K562 (cell line): ENCODE measurements around the gene ADAM19.

Source experiments
- C11orf30 ChIP-seq: fragments of 450-650 bp; IDR thresholded peaks from 2 replicates; pipeline ENCODE4 v1.6.1; 2016; ENCODE audit warnings: low read depth, mild to moderate bottlenecking
- CHD2 ChIP-seq: IDR thresholded peaks from 2 replicates; pipeline ENCODE4 v1.6.1; 2011; ENCODE audit warnings: low read depth, low read length
- FOXM1 ChIP-seq, 2 experiments: fragments of 450-650 bp in 1 of 2; sonication (generic) in 1 of 2; formaldehyde crosslinking in 1 of 2; IDR thresholded peaks; 2 replicates each; pipeline versions ENCODE4 v1.6.1 to v1.9.0; 2017 to 2022; ENCODE audit warnings: low read depth in 2 of 2, mild to moderate bottlenecking in 2 of 2, missing genetic modification reagents in 1 of 2, moderate library complexity in 1 of 2
- NFRKB ChIP-seq: fragments of 450-650 bp; IDR thresholded peaks from 2 replicates; pipeline ENCODE4 v1.6.1; 2016; ENCODE audit warnings: low read depth
- RUNX1 ChIP-seq: sonication (generic); IDR thresholded peaks from 2 replicates; pipeline ENCODE4 v1.6.1; 2016; ENCODE audit warnings: antibody characterized with exemption, low read depth
- ZKSCAN8 ChIP-seq: fragments of 200-800 bp; sonication (Bioruptor generic); IDR thresholded peaks from 2 replicates; pipeline ENCODE4 v1.6.1; 2016; ENCODE audit warnings: missing genetic modification characterization, missing compliant biosample characterization
- ZNF24 ChIP-seq: fragments of 450-650 bp; IDR thresholded peaks from 2 replicates; pipeline ENCODE4 v1.6.1; 2016
- ZNF274 ChIP-seq: IDR thresholded peaks from 2 replicates; pipeline ENCODE4 v1.6.1; 2011; ENCODE audit warnings: low read depth, mild to moderate bottlenecking, low read length, moderate library complexity, borderline replicate concordance
- ZNF77 ChIP-seq: fragments of 250-450 bp; sonication (Bioruptor Pico); IDR thresholded peaks from 2 replicates; pipeline ENCODE4 v1.5.0; 2020
- TF ChIP-seq, protein P1 (sequence below): fragments of 450-650 bp; formaldehyde crosslinking; IDR thresholded peaks from 2 replicates; pipeline ENCODE4 v1.4.0; 2020; ENCODE audit warnings: mild to moderate bottlenecking, moderate library complexity
- TF ChIP-seq, protein P2 (sequence below), 2 experiments: fragments of 450-650 bp in 1 of 2; IDR thresholded peaks; 2 replicates each; pipeline ENCODE4 v1.6.1; 2011 to 2017; ENCODE audit warnings: low read depth in 2 of 2, antibody characterized with exemption in 1 of 2, borderline replicate concordance in 1 of 2, low read length in 1 of 2, mild to moderate bottlenecking in 1 of 2, mixed read lengths in 1 of 2; ENCODE audit not compliant: control insufficient read depth in 1 of 2

DNA sequence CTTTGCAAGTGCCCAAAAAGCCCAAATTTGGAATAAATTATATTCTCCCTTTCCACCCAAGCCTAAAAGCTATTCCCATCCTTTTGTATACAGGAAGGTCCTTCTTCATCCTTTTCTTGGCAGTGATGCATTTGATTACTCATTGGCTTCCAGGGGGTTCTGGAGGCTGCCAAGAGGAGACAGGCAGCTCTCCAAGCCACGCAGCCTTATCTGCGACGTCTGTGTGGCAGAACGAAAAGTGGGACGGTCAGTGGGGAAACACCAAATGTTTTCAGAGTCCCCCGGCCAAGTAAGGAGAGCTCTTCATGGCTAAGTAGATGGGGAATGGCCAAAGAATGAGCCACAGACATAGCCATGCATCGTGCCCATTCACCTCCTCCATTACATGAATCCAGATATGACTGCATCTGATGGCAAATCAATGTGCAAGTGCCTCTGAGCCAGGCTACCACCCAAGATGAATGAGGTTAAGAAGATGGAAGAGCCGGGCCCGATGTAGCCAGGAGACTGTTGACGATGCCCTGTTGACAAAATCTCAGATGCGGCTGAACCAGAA, 12.1 kb downstream of the ADAM19 start:
- TF ChIP-seq NFRKB (no peak), ZNF274 (no peak), RUNX1 (no peak), CHD2 (no peak), ZKSCAN8 (CRISPR knock-in tag) (no peak), FOXM1 (IDR thresholded peaks at IDR 0.05; ENCODE audit: low read depth) (no peak), FOXM1 (CRISPR knock-in tag; IDR thresholded peaks at IDR 0.05; ENCODE audit: low read depth) (no peak), ZNF24 (no peak), ZNF77 (CRISPR knock-in tag) (no peak), C11orf30 (no peak)
- TF ChIP-seq, protein P1, sequence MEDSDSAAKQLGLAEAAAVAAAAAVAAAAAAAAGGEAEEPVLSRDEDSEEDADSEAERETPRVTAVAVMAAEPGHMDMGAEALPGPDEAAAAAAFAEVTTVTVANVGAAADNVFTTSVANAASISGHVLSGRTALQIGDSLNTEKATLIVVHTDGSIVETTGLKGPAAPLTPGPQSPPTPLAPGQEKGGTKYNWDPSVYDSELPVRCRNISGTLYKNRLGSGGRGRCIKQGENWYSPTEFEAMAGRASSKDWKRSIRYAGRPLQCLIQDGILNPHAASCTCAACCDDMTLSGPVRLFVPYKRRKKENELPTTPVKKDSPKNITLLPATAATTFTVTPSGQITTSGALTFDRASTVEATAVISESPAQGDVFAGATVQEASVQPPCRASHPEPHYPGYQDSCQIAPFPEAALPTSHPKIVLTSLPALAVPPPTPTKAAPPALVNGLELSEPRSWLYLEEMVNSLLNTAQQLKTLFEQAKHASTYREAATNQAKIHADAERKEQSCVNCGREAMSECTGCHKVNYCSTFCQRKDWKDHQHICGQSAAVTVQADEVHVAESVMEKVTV (CRISPR knock-in tag): no peak
- TF ChIP-seq, protein P2, sequence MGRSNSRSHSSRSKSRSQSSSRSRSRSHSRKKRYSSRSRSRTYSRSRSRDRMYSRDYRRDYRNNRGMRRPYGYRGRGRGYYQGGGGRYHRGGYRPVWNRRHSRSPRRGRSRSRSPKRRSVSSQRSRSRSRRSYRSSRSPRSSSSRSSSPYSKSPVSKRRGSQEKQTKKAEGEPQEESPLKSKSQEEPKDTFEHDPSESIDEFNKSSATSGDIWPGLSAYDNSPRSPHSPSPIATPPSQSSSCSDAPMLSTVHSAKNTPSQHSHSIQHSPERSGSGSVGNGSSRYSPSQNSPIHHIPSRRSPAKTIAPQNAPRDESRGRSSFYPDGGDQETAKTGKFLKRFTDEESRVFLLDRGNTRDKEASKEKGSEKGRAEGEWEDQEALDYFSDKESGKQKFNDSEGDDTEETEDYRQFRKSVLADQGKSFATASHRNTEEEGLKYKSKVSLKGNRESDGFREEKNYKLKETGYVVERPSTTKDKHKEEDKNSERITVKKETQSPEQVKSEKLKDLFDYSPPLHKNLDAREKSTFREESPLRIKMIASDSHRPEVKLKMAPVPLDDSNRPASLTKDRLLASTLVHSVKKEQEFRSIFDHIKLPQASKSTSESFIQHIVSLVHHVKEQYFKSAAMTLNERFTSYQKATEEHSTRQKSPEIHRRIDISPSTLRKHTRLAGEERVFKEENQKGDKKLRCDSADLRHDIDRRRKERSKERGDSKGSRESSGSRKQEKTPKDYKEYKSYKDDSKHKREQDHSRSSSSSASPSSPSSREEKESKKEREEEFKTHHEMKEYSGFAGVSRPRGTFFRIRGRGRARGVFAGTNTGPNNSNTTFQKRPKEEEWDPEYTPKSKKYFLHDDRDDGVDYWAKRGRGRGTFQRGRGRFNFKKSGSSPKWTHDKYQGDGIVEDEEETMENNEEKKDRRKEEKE (IDR thresholded peaks at IDR 0.05; ENCODE audit: borderline replicate concordance in 1 of 2, control insufficient read depth in 1 of 2, low read depth in 2 of 2, low read length in 1 of 2): no peak
